ENCODE measurements around the gene OCEL1. TPM values are rescaled to one million over a fixed set of nuclear protein-coding genes. Genes with fewer than 3 reads are reported as not detected.

Gene OCEL1
- total RNA-seq, 2 experiments from 2014 or later: 19.6 to 23.1 TPM

GRCh38 chr19:17215127-17215971, 10.7 kb upstream of the OCEL1 start, which contains the start of gene USE1:
Gene USE1 (plus strand): TSS chr19:17215357. CDS start chr19:17215406, 49 bp downstream.
- no peaks in the 10 kb centered on the region for H3K9me3 Mint-ChIP-seq
- DNase-seq: peak; percentile 93
- H3K4me3 Mint-ChIP-seq: peak within 1 kb of the TSS; percentile 76
- peaks cover 21% of the 10 kb centered on the region for H3K4me1 Mint-ChIP-seq
- no peaks in the 10 kb centered on the region for H3K27me3 Mint-ChIP-seq
- CTCF ChIA-PET: interaction anchor here (0.6 to 1.7 kb wide), 10 partner anchors 10 to 1145 kb away, joined by 3 to 5 read pairs (median 4); partner anchors contain the start of genes DDA1 and OCEL1
- POLR2A ChIA-PET: interaction anchor here (1.1 to 1.4 kb wide), 3 partner anchors 11 to 138 kb away, joined by 3 to 5 read pairs (median 3); partner anchors contain the start of genes BABAM1 and OCEL1
- H3K27ac Mint-ChIP-seq: peak within 1 kb of the TSS; percentile 98
- peaks cover 36% of the 10 kb centered on the region for H3K36me3 Mint-ChIP-seq (ENCODE audit: low read depth)

DNA sequence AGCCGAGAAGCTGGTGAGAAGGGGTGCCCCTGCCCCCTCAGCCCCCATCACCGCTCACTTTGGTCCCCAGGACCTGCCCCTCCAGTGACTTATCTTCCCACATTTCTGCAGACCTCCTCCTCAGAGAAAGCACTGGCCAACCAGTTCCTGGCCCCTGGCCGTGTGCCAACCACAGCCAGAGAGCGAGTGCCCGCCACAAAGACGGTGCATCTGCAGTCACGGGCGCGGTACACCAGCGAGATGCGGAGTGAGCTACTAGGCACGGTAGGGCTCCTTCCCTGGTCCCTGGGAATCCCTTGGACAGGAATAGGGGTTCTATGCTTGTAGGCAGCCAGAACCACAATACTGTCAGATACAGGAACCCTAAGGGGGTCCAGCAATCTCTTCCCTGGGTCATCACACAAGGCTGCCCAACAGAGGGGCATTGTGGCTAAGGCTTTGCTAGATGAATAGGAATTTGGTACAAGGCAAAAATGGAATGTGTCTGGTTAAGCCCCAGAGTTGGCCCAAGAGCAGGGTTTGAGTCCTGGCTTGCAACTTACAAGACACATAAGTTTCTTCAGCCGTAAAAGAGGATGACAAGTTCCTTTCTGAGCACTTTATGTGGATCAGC, 9.9 kb upstream of the OCEL1 start:
- H3K27ac Mint-ChIP-seq: peak overlapping the region; percentile 98
- DNase-seq: no peak
- peak overlapping the region; percentile 76 for H3K4me3 Mint-ChIP-seq
- H3K36me3 Mint-ChIP-seq (ENCODE audit: low read depth): peaks cover 34% of the 10 kb centered on the region
- H3K27me3 Mint-ChIP-seq: no peaks in the 10 kb centered on the region
- CTCF ChIA-PET: interaction anchor here (0.7 to 1.7 kb wide), 4 partner anchors 10 to 1145 kb away, joined by 4 to 5 read pairs (median 5); partner anchors contain the start of gene OCEL1
- peaks cover 21% of the 10 kb centered on the region for H3K4me1 Mint-ChIP-seq
- H3K9me3 Mint-ChIP-seq: no peaks in the 10 kb centered on the region
- POLR2A ChIA-PET: interaction anchor here (1.1 to 1.3 kb wide), 2 partner anchors 10 to 139 kb away, joined by 3 to 5 read pairs; partner anchors contain the start of gene OCEL1

- H3K27ac Mint-ChIP-seq: no peak overlapping the region
- H3K4me1 Mint-ChIP-seq: peaks cover 20% of the 10 kb centered on the region
- no peaks in the 10 kb centered on the region for H3K9me3 Mint-ChIP-seq
- H3K4me3 Mint-ChIP-seq: no peak overlapping the region
- H3K27me3 Mint-ChIP-seq: no peaks in the 10 kb centered on the region
- POLR2A ChIA-PET: no interaction called here
- DNase-seq: no peak
- CTCF ChIA-PET: interaction anchor here (0.5 to 0.6 kb wide), 3 partner anchors 42 to 355 kb away, joined by 3 read pairs; no protein-coding TSS in a partner anchor
- H3K36me3 Mint-ChIP-seq (ENCODE audit: low read depth): peaks cover 22% of the 10 kb centered on the region
Observed at GRCh38 chr19:17219286-17219685, 6.7 kb upstream of the OCEL1 start.

DNA sequence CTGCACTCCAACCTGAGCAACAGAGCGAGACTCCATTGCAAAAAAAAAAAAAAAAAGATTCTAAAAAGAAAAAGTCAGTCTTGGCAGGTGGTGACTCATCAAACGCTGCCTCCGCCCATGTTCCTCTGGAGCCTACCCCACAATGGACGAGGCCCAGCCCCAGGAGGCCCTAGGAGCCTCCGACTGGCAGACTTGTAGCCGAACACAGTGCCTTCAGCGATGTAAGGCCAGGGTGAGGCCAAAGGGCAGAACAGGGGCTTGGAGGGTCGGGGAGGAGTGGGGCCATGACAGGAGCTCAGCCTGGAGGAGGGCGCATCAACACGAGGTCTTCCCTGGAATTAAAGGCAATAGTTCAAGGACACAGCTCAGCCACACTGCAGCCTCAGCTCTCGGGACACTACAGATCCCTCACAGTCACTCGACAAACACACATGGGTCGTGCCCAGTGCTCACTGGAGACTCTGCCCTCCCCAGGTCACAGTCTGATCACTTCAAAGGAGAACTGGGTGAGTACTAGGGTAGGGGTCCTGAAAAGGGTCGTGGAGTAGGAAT, 5.7 kb upstream of the OCEL1 start:
- H3K4me3 Mint-ChIP-seq: no peak overlapping the region
- CTCF ChIA-PET: interaction anchor here (0.6 kb wide), 2 partner anchors 235 to 794 kb away, joined by 3 to 6 read pairs; no protein-coding TSS in a partner anchor
- H3K27ac Mint-ChIP-seq: no peak overlapping the region
- H3K4me1 Mint-ChIP-seq: peaks cover 11% of the 10 kb centered on the region
- no peak for DNase-seq
- POLR2A ChIA-PET: no interaction called here
- no peaks in the 10 kb centered on the region for H3K9me3 Mint-ChIP-seq
- peaks cover 20% of the 10 kb centered on the region for H3K36me3 Mint-ChIP-seq (ENCODE audit: low read depth)
- no peaks in the 10 kb centered on the region for H3K27me3 Mint-ChIP-seq

DNA sequence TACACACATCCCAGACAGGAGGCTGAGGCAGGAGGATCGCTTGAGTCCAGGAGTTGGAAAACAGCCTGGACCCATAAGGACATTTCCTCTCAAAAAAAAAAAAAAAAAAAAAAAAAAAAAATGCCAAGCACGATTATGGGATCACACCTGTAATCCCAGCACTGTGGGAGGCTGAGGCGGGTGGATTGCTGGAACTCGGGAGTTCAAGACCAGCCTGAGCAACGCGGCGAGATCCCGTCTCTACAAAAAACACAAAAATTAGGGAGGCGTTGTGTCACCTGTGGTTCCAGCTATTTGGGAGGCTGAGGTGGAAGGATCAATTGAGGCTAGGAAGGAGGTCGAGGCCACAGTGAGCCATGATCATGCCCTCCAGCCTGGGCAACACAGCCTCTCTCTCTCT, 973 bp upstream of the OCEL1 start:
- H3K36me3 Mint-ChIP-seq (ENCODE audit: low read depth): peaks cover 2% of the 10 kb centered on the region
- H3K27ac Mint-ChIP-seq: peak overlapping the region; percentile 54
- ChIA-PET POLR2A (no interaction called here), CTCF (interaction anchor here (0.7 to 1.7 kb wide), 2 partner anchors 9 to 1622 kb away, joined by 3 to 5 read pairs; partner anchors contain the start of gene USE1)
- H3K4me3 Mint-ChIP-seq: peak overlapping the region; percentile 60
- H3K4me1 Mint-ChIP-seq: peaks cover 8% of the 10 kb centered on the region
- no peaks in the 10 kb centered on the region for H3K27me3 Mint-ChIP-seq
- DNase-seq: no peak
- no peaks in the 10 kb centered on the region for H3K9me3 Mint-ChIP-seq

DNA sequence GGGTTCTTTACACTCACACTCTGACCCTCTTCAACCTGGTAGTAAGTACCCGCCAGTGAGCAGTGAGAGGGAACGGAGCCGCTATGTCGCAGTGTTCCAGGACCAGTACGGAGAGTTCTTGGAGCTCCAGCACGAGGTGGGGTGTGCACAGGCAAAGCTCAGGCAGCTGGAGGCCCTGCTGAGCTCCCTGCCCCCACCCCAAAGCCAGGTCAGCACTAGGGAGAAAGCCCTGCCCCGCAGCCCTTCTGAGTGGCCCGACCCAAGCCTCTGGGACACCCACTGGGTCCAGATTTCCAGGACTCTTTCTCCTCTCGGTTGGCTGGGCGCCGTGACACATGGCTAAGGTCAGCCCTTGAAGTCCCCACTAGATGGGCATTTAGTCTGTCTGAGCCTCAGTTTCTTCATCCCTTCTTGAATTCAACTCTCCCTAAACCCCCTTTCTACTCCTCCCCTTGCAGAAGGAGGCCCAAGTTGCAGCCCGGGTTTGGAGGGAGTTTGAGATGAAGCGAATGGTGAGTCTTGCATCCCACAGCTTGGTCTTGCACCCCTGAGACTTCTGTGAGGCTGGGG, 1.9 kb downstream of the OCEL1 start:
- H3K4me1 Mint-ChIP-seq: peaks cover 8% of the 10 kb centered on the region
- H3K27me3 Mint-ChIP-seq: no peaks in the 10 kb centered on the region
- ChIA-PET POLR2A (no interaction called here), CTCF (interaction anchor here (2.6 kb wide), 1 partner anchor 8 kb away, joined by 13 read pairs; no protein-coding TSS in a partner anchor)
- H3K36me3 Mint-ChIP-seq (ENCODE audit: low read depth): peaks cover 5% of the 10 kb centered on the region
- DNase-seq: no peak
- no peak overlapping the region for H3K27ac Mint-ChIP-seq
- H3K9me3 Mint-ChIP-seq: no peaks in the 10 kb centered on the region
- peak overlapping the region; percentile 19 for H3K4me3 Mint-ChIP-seq

DNA sequence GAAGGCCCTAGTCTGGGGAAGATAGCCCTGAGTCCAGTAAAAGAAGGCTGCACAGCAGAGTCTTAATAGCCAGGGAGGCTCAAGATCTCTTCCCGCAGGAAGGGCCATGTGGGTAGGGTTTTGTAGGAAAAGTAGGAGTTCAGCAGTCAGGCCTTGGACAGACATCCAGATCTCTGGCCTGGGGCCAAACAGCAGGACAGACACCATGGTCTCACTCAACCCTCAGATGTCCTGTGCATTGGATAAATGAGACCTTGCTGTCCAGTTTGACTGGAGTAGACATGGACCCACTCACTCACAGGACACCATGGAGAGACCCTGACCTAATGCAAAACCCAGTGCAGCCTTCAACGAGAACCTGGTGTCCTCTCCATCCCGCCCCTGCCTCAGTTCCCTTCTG, 3.9 kb downstream of the OCEL1 start:
- Mint-ChIP-seq H3K27ac (no peak overlapping the region), H3K27me3 (no peaks in the 10 kb centered on the region), H3K36me3 (ENCODE audit: low read depth) (peaks cover 5% of the 10 kb centered on the region), H3K4me3 (no peak overlapping the region), H3K9me3 (no peaks in the 10 kb centered on the region), H3K4me1 (peaks cover 19% of the 10 kb centered on the region)
- CTCF ChIA-PET: interaction anchor here (1.1 kb wide), 1 partner anchor 12 kb away, joined by 3 read pairs; no protein-coding TSS in a partner anchor
- DNase-seq: no peak
- POLR2A ChIA-PET: no interaction called here

GRCh38 chr19:17232258-17232657, 6.2 kb downstream of the OCEL1 start:
- no peak for DNase-seq
- ChIA-PET CTCF (interaction anchor here (0.6 to 0.8 kb wide), 3 partner anchors 28 to 1846 kb away, joined by 3 read pairs; no protein-coding TSS in a partner anchor), POLR2A (no interaction called here)
- H3K27ac Mint-ChIP-seq: no peak overlapping the region
- H3K4me1 Mint-ChIP-seq: peaks cover 18% of the 10 kb centered on the region
- H3K27me3 Mint-ChIP-seq: no peaks in the 10 kb centered on the region
- H3K9me3 Mint-ChIP-seq: no peaks in the 10 kb centered on the region
- no peak overlapping the region for H3K4me3 Mint-ChIP-seq
- peaks cover 5% of the 10 kb centered on the region for H3K36me3 Mint-ChIP-seq (ENCODE audit: low read depth)

- H3K9me3 Mint-ChIP-seq: no peaks in the 10 kb centered on the region
- ChIA-PET POLR2A (interaction anchor here (0.6 to 1.1 kb wide), 5 partner anchors 9 to 51 kb away, joined by 3 to 6 read pairs (median 4); partner anchors contain the start of gene BABAM1), CTCF (interaction anchor here (0.6 to 3.6 kb wide), 10 partner anchors 8 to 863 kb away, joined by 3 to 13 read pairs (median 6); partner anchors contain the start of genes ANKLE1, BABAM1, OCEL1 and USE1)
- peak; percentile 63 for DNase-seq
- H3K4me3 Mint-ChIP-seq: peak overlapping the region; percentile 76
- H3K36me3 Mint-ChIP-seq (ENCODE audit: low read depth): peaks cover 3% of the 10 kb centered on the region
- H3K27ac Mint-ChIP-seq: peak overlapping the region; percentile 80
- peaks cover 17% of the 10 kb centered on the region for H3K4me1 Mint-ChIP-seq
- no peaks in the 10 kb centered on the region for H3K27me3 Mint-ChIP-seq
Observed at GRCh38 chr19:17234911-17235299, 8.9 kb downstream of the OCEL1 start.

- Mint-ChIP-seq H3K27ac (peak overlapping the region; percentile 80), H3K4me3 (peak overlapping the region; percentile 76), H3K27me3 (no peaks in the 10 kb centered on the region), H3K9me3 (no peaks in the 10 kb centered on the region), H3K4me1 (peaks cover 17% of the 10 kb centered on the region), H3K36me3 (ENCODE audit: low read depth) (peaks cover 3% of the 10 kb centered on the region)
- peak; percentile 77 for DNase-seq
- CTCF ChIA-PET: interaction anchor here (1.0 to 3.6 kb wide), 10 partner anchors 9 to 159 kb away, joined by 4 to 13 read pairs (median 6); partner anchors contain the start of genes ANKLE1, BABAM1, OCEL1 and USE1
- POLR2A ChIA-PET: interaction anchor here (0.6 to 1.1 kb wide), 4 partner anchors 9 to 51 kb away, joined by 3 to 6 read pairs (median 4); no protein-coding TSS in a partner anchor
Observed at GRCh38 chr19:17235300-17235970, 9.4 kb downstream of the OCEL1 start.

GRCh38 chr19:17235971-17236777, 10.1 kb downstream of the OCEL1 start:
- peak overlapping the region; percentile 76 for H3K4me3 Mint-ChIP-seq
- no peak for DNase-seq
- CTCF ChIA-PET: interaction anchor here (1.0 to 3.6 kb wide), 11 partner anchors 10 to 160 kb away, joined by 4 to 13 read pairs (median 5); partner anchors contain the start of genes ANKLE1, BABAM1, OCEL1 and USE1
- H3K9me3 Mint-ChIP-seq: no peaks in the 10 kb centered on the region
- H3K36me3 Mint-ChIP-seq (ENCODE audit: low read depth): peaks cover 3% of the 10 kb centered on the region
- peaks cover 17% of the 10 kb centered on the region for H3K4me1 Mint-ChIP-seq
- H3K27ac Mint-ChIP-seq: no peak overlapping the region
- no peaks in the 10 kb centered on the region for H3K27me3 Mint-ChIP-seq
- POLR2A ChIA-PET: interaction anchor here (1.0 to 1.1 kb wide), 2 partner anchors 10 to 52 kb away, joined by 3 read pairs; no protein-coding TSS in a partner anchor

Measured in activated CD4-positive, alpha-beta T cell treated with anti-CD3 and anti-CD28 coated beads, Interleukin-2, amount 10 ng/mL, durations not matched to agents 7 days and 5 days (primary cell).